GM12874 (cell line): ENCODE measurements around the gene HTT.

Source experiments
- CTCF ChIP-seq: IDR thresholded peaks from 2 replicates; pipeline ENCODE4 v1.5.1; 2011; ENCODE audit warnings: low read depth, mild to moderate bottlenecking, control low read depth, low read length, moderate library complexity; ENCODE audit not compliant: insufficient read depth

The HTT gene

GRCh38 chr4:3075652-3075981, 1.1 kb downstream of the HTT start:
- no peak for TF ChIP-seq CTCF

GRCh38 chr4:3077796-3078195, 3.3 kb downstream of the HTT start:
- no peak for TF ChIP-seq CTCF

GRCh38 chr4:3079694-3080123, 5.2 kb downstream of the HTT start:
- TF ChIP-seq CTCF = no peak

GRCh38 chr4:3082925-3083515, 8.5 kb downstream of the HTT start:
- TF ChIP-seq CTCF = no peak

- no peak for TF ChIP-seq CTCF
Observed at GRCh38 chr4:3083732-3084131, 9.3 kb downstream of the HTT start.

- TF ChIP-seq CTCF = no peak
Observed at GRCh38 chr4:3085948-3086670, 11.6 kb downstream of the HTT start.

- TF ChIP-seq CTCF = no peak
Observed at GRCh38 chr4:3087115-3087797, 12.8 kb downstream of the HTT start.
